Bronchial epithelial cell (primary cell): ENCODE measurements around the gene COIL. TPM values are rescaled to one million over a fixed set of nuclear protein-coding genes. Genes with fewer than 3 reads are reported as not detected.
A peak's percentile ranks its signal among the peaks of the same experiment; 100 is the strongest.
"Not testable (repeated sequence)": the region's sequence is repeated elsewhere in the genome, so short reads cannot be mapped to it uniquely, and the experiment has no call there.

Source experiments
- DNase-seq: peaks from one replicate; pipeline ENCODE4 v3.0.0-alpha.2; 2010; ENCODE audit warnings: low read depth
- FAIRE-seq: peaks from 2 replicates; lab custom pipeline; 2011; peaks lifted over from hg19 to GRCh38; lab: Jason Lieb, UNC
- H3K27me3 ChIP-seq: 2 replicates; pipeline ENCODE4 v1.5.1; 2011; ENCODE audit warnings: low read length; ENCODE audit not compliant: control insufficient read depth, insufficient read depth
- H3K36me3 ChIP-seq: 2 replicates; pipeline ENCODE4 v1.5.1; 2011; ENCODE audit warnings: low read length; ENCODE audit not compliant: control insufficient read depth, insufficient read depth
- H3K4me3 ChIP-seq: 2 replicates; pipeline ENCODE4 v1.5.1; 2011; ENCODE audit warnings: mild to moderate bottlenecking, low read depth, low read length, control low read depth
- CTCF ChIP-seq: IDR thresholded peaks from 2 replicates; pipeline ENCODE4 v1.5.1; 2011; ENCODE audit warnings: mild to moderate bottlenecking, moderate library complexity, low read length, control low read depth, inconsistent platforms; ENCODE audit not compliant: insufficient read depth, severe bottlenecking
- total RNA-seq: library from RNA; depleted of rRNA; stranded (reverse); fragments of >200 nt; gene quantifications from 2 replicates; pipeline ENCODE4 v1.2.1, GENCODE V29; 2014

COIL gene
- total RNA-seq, 1 donor from 2014 or later: 15.3 TPM

GRCh38 chr17:56947741-56948140 is 13.1 kb downstream of the COIL start:
- DNase-seq (peak; percentile 33), FAIRE-seq (no peak)
- Histone ChIP-seq H3K27me3 (no peaks in the 10 kb centered on the region), H3K36me3 (peaks cover 9% of the 10 kb centered on the region), H3K4me3 (no peak overlapping the region)
- TF ChIP-seq CTCF: no peak

GRCh38 chr17:56945938-56946505 is 14.8 kb downstream of the COIL start:
- peaks cover 12% of the 10 kb centered on the region for H3K36me3 ChIP-seq
- DNase-seq: no peak
- H3K4me3 ChIP-seq: no peak overlapping the region
- no peaks in the 10 kb centered on the region for H3K27me3 ChIP-seq
- no peak for TF ChIP-seq CTCF
- FAIRE-seq: no peak

GRCh38 chr17:56943505-56944125 is 17.2 kb downstream of the COIL start:
- FAIRE-seq: no peak
- peaks cover 6% of the 10 kb centered on the region for H3K36me3 ChIP-seq

GRCh38 chr17:56939869-56940484 is 20.9 kb downstream of the COIL start:
- peak; percentile 45 for DNase-seq
- FAIRE-seq: no peak
- H3K36me3 ChIP-seq: peaks cover 5% of the 10 kb centered on the region
- no peak overlapping the region for H3K4me3 ChIP-seq
- peak; percentile 61 for TF ChIP-seq CTCF
- H3K27me3 ChIP-seq: no peaks in the 10 kb centered on the region

More at GRCh38 chr17:56943505-56944125, 17.2 kb downstream of the COIL start:
- H3K27me3 ChIP-seq: no peaks in the 10 kb centered on the region
- no peak for TF ChIP-seq CTCF
- no peak overlapping the region for H3K4me3 ChIP-seq
- no peak for DNase-seq

GRCh38 chr17:56938206-56938605 is 22.6 kb downstream of the COIL start:
- peak; percentile 52 for DNase-seq
- not testable (repeated sequence) for H3K36me3 ChIP-seq

GRCh38 chr17:56937687-56938086 is 23.2 kb downstream of the COIL start:
- DNase-seq (peak; percentile 21), FAIRE-seq (no peak)
- no peak for TF ChIP-seq CTCF
- no peak overlapping the region for H3K4me3 ChIP-seq
- peaks cover 3% of the 10 kb centered on the region for H3K36me3 ChIP-seq
- H3K27me3 ChIP-seq: no peaks in the 10 kb centered on the region

More at GRCh38 chr17:56938206-56938605, 22.6 kb downstream of the COIL start:
- not testable (repeated sequence) for FAIRE-seq, H3K27me3 ChIP-seq, H3K4me3 ChIP-seq
